SK-N-MC (cell line): Measurements from ENCODE around the gene EN1.

ENCODE experiments used
- DNase-seq: peaks from one replicate; pipeline ENCODE4 v3.0.0-alpha.2; 2011; ENCODE audit warnings: low read depth, low spot score
- H3K27ac ChIP-seq: fragments of 200-600 bp; sonication (generic); 2 replicates; pipeline ENCODE4 v1.5.1; 2016; ENCODE audit warnings: mixed run types
- H3K36me3 ChIP-seq: fragments of 200-600 bp; sonication (generic); 2 replicates; pipeline ENCODE4 v1.6.1; 2017; ENCODE audit warnings: antibody characterized with exemption, low read length, mixed read lengths; ENCODE audit not compliant: insufficient read depth
- H3K4me3 ChIP-seq: fragments of 200-600 bp; sonication (generic); 2 replicates; pipeline ENCODE4 v1.5.1; 2016
- H3K9ac ChIP-seq: fragments of 200-600 bp; sonication (generic); 2 replicates; pipeline ENCODE4 v1.8.0; 2017; ENCODE audit warnings: mixed run types, mixed read lengths; ENCODE audit not compliant: insufficient read length
- H3K9me3 ChIP-seq: fragments of 200-600 bp; sonication (generic); 2 replicates; pipeline ENCODE4 v1.6.1; 2017; ENCODE audit warnings: low read depth, mild to moderate bottlenecking, antibody characterized with exemption, low read length, moderate library complexity, mixed read lengths
- EZH2 ChIP-seq: fragments of 200-600 bp; sonication (generic); IDR thresholded peaks from one replicate; pipeline ENCODE4 v1.6.1; 2017; ENCODE audit warnings: antibody characterized with exemption
- FOXP2 ChIP-seq: optimal IDR thresholded peaks from 2 replicates; pipeline ENCODE3; 2011; ENCODE audit warnings: mild to moderate bottlenecking, moderate library complexity; ENCODE audit not compliant: insufficient read depth; ENCODE audit errors: extremely low read length, control extremely low read depth
- POLR2AphosphoS5 ChIP-seq: IDR thresholded peaks from 2 replicates; pipeline ENCODE4 v1.6.1; 2012; ENCODE audit warnings: mild to moderate bottlenecking, low read depth, low read length, borderline replicate concordance

EN1 gene

GRCh38 chr2:118852605-118853128 lies 5.2 kb upstream of the EN1 start:
- Histone ChIP-seq H3K9me3 (no peaks in the 10 kb centered on the region), H3K9ac (no peak overlapping the region), H3K4me3 (no peak overlapping the region), H3K36me3 (no peaks in the 10 kb centered on the region), H3K27ac (no peak overlapping the region)
- no peak for TF ChIP-seq FOXP2
- peak; percentile 95 for TF ChIP-seq EZH2
- no peak for DNase-seq

- H3K9ac ChIP-seq = no peak overlapping the region
- no peak for TF ChIP-seq EZH2
- no peak for TF ChIP-seq POLR2AphosphoS5
- H3K36me3 ChIP-seq = no peaks in the 10 kb centered on the region
- DNase-seq = no peak
- no peaks in the 10 kb centered on the region for H3K9me3 ChIP-seq
- H3K4me3 ChIP-seq = no peak overlapping the region
- no peak overlapping the region for H3K27ac ChIP-seq
These were observed 4.2 kb upstream of the EN1 start for GRCh38 chr2:118851650-118852049.

- TF ChIP-seq FOXP2 = no peak
- TF ChIP-seq EZH2 = no peak
- TF ChIP-seq POLR2AphosphoS5 = no peak
- H3K4me3 ChIP-seq = no peak overlapping the region
These were observed 3.5 kb upstream of the EN1 start for GRCh38 chr2:118850901-118851415.

GRCh38 chr2:118850168-118850900 lies 2.9 kb upstream of the EN1 start:
- DNase-seq = no peak
- TF ChIP-seq EZH2 (peak; percentile 71), FOXP2 (no peak)
- no peaks in the 10 kb centered on the region for H3K36me3 ChIP-seq
- no peak overlapping the region for H3K9ac ChIP-seq
- no peak overlapping the region for H3K4me3 ChIP-seq
- no peaks in the 10 kb centered on the region for H3K9me3 ChIP-seq
- no peak overlapping the region for H3K27ac ChIP-seq

More at GRCh38 chr2:118850901-118851415, 3.5 kb upstream of the EN1 start:
- DNase-seq = no peak
- H3K9me3 ChIP-seq = no peaks in the 10 kb centered on the region
- H3K27ac ChIP-seq = no peak overlapping the region
- no peak overlapping the region for H3K9ac ChIP-seq
- H3K36me3 ChIP-seq = no peaks in the 10 kb centered on the region

GRCh38 chr2:118849226-118850167 lies 2.0 kb upstream of the EN1 start:
- no peak overlapping the region for H3K9ac ChIP-seq
- no peaks in the 10 kb centered on the region for H3K36me3 ChIP-seq
- no peak overlapping the region for H3K4me3 ChIP-seq
- H3K27ac ChIP-seq = no peak overlapping the region
- peak; percentile 96 for TF ChIP-seq EZH2
- no peak for TF ChIP-seq FOXP2
- no peaks in the 10 kb centered on the region for H3K9me3 ChIP-seq
- no peak for DNase-seq

GRCh38 chr2:118848381-118849225 lies 1.2 kb upstream of the EN1 start:
- Histone ChIP-seq H3K4me3 (peak overlapping the region; percentile 73), H3K36me3 (no peaks in the 10 kb centered on the region), H3K9me3 (no peaks in the 10 kb centered on the region), H3K27ac (no peak overlapping the region), H3K9ac (no peak overlapping the region)
- TF ChIP-seq POLR2AphosphoS5 (no peak), FOXP2 (no peak), EZH2 (no peak)
- no peak for DNase-seq

GRCh38 chr2:118847762-118848172 lies 319 bp upstream of the EN1 start:
- peak overlapping the region; percentile 73 for H3K4me3 ChIP-seq
- no peak for DNase-seq
- no peak overlapping the region for H3K27ac ChIP-seq
- no peaks in the 10 kb centered on the region for H3K9me3 ChIP-seq
- H3K36me3 ChIP-seq = no peaks in the 10 kb centered on the region
- no peak for TF ChIP-seq FOXP2
- no peak for TF ChIP-seq POLR2AphosphoS5
- no peak for TF ChIP-seq EZH2
- H3K9ac ChIP-seq = no peak overlapping the region

- Histone ChIP-seq H3K27ac (no peak overlapping the region), H3K4me3 (peak overlapping the region; percentile 73; the same call in 1 of the 2 replicates), H3K9ac (no peak overlapping the region), H3K36me3 (no peaks in the 10 kb centered on the region), H3K9me3 (no peaks in the 10 kb centered on the region)
- TF ChIP-seq EZH2 (no peak), FOXP2 (no peak), POLR2AphosphoS5 (no peak)
- DNase-seq = no peak
These were observed 951 bp downstream of the EN1 start for GRCh38 chr2:118846442-118846952.
